Right ventricle myocardium inferior (tissue), 1 donor: ENCODE results near the gene GKN1. TPM values are rescaled to one million over a fixed set of nuclear protein-coding genes. Genes with fewer than 3 reads are reported as not detected.

Experiments used
- ATAC-seq: fragments of 200-7000 bp; cut with Tn5 transposase; one replicate; pipeline ENCODE4 v1.9.1; 2020; ENCODE audit warnings: mild to moderate bottlenecking, moderate library complexity
- DNase-seq: peaks from one replicate; pipeline ENCODE4 v3.0.0; 2021; ENCODE audit errors: missing footprints
- intact Hi-C: fragments of 100-400 bp; cut with DNase I; formaldehyde crosslinking; loops from one replicate; pipeline ENCODE4 v1.11.0; 2022
- total RNA-seq: library from RNA; stranded (reverse); fragmentation: NEBNext Ultra II Directional; extraction: Animal tissue kit (Norgen Biotek cat#: 25700); gene quantifications from one replicate; pipeline ENCODE4 v1.2.1, GENCODE V29; 2021
- donor health status: DM: no; HTN: yes; CAD: no; lungs with severe emphysema.

Gene GKN1
- total RNA-seq, 1 donor from 2014 or later: not detected

DNA sequence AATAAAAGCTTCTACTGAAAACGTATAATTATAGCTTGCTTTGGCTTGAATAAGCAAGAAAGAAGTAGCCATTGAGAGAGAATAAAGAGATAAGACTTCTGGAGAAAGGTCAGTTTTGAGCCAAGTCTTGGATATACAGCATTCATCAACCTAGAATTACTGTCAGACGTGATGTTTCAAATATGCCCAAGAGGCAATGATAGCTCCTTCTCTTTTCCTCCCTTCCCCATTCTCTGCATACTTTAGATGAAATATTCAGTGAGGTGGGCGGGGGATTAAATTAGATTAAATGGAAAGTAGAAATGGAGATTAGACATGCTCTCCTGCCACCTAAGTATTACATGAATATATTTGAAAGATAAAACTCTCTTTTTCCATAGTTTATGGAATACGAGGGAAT, 47.3 kb downstream of the GKN1 start:
- DNase-seq (no peak), ATAC-seq (no peak)
- intact Hi-C loops: no loop called here

DNA sequence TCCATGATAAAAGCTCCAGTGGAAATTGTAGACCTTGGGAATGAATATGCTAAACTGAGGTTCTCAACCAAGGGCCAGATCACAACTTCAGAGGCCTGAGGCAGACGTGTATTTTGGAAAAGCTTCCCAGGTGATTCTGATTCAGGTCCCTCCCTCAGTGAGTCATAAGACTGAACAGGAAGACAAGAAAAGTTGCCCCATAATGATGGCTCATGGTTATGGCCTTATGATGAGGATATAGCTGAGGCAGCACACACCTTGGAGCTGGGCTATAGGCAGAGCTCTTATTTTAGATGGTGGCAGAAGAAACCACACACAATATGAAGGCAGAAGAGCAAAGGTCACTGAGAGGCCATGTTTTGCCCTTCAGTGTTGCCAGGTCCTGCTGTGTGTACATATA, 48.1 kb downstream of the GKN1 start:
- ATAC-seq (no peak), DNase-seq (no peak)
- intact Hi-C loops: no loop called here

DNA sequence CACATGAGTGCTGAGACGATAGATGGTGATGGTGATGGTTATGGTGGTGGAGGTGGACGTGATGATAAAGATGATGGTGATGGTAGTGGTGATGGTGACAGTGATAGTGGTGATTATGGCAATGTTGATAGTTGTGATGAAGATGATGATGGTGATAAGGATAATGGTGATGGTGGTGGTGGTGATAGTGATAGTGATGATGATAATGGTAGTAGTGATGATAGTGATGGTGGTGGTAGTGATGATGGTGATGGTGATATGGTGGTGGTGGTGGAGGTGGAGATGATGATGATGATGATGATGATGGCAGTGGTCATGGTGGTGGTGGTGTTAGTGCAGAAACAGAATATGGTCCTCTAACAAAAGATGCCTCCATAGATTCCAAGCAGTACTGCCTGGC, 48.8 kb downstream of the GKN1 start:
- intact Hi-C loops: no loop called here
- no peak for ATAC-seq
- no peak for DNase-seq

DNA sequence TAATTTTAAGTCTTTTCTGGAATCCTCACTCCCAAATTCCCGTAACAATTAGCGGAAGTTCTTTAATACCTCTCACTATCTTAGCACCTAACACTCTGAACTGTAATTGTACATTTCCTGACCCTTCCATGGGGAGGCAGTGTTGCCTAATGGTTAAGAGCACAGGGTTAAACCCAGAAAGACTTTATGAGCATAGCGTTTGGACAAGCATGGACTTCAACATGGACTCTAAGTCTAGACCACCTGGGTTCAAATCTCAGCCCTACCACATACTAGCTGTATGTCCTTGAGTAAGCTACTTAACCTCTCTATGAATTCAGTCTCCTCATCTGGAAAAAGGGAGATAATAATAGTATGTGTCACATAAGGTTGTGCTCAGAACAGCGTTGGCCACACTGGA, 51.6 kb downstream of the GKN1 start:
- intact Hi-C loops: loop anchor here (5.0 kb wide), 1 partner anchor 281 kb away; no protein-coding TSS in a partner anchor
- DNase-seq (no peak), ATAC-seq (peak; percentile 62)

DNA sequence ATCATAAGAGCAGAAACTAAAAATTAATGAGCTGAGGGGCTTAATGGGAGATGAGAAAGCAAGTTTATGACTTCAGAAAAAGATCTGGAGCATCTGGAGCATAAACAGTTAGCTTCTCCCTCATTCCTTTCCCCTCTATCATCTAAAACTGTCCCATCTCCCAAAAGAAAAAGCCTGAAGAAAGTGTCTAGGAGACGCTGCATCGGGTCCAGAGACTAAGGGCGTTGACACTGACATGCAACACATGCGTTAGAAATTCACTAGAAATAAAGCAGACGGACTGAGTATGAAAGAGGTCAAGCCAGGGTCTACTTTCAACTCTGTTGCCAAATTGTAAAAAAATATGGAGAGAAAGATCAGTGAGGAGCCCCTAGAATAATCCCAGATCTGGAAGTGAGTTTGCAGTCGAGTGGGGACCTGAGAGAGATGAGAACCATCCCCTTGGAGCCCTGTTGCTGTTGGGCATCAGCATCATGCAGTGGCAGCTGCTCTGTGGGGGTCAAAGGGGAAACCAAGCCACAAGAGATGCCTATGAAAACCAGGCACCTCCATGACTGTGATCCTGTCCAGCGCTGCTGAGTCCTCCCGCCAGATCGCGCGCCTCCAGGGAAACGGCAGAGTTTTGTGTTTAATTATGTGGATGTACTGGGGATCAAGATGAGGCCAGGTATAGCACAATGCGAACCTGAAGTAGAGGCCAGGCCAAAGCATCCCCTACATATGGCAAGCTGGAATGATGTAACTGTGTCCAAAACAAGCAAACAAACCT, 52.4 kb downstream of the GKN1 start:
- intact Hi-C loops: loop anchor here (5.0 kb wide), 1 partner anchor 280 kb away; no protein-coding TSS in a partner anchor
- DNase-seq (no peak), ATAC-seq (no peak)

Other genes with a start within 250 kb of the GKN1 start
- 9.4 TPM for gene ARHGAP25, start 239.8 kb upstream of the GKN1 start, total RNA-seq
- gene BMP10, start 103.2 kb upstream of the GKN1 start, total RNA-seq: 0.35 TPM
- not detected for gene GKN2, start 21.7 kb upstream of the GKN1 start, total RNA-seq
- 31.9 TPM for gene ANTXR1, start 38.5 kb downstream of the GKN1 start, total RNA-seq